ENCODE data around the gene DTNA.

- TF ChIP-seq CTCF (IDR thresholded peaks at IDR 0.05) = no peak
- TF ChIP-seq POLR2A (IDR thresholded peaks at IDR 0.05) = no peak
Measured at GRCh38 chr18:34915046-34915445, 204.9 kb downstream of the DTNA start.

All from vagina (tissue), 2 donors.